COLO829 (cell line): ENCODE results near the gene HMCN1.
"Not testable (repeated sequence)": the region's sequence is repeated elsewhere in the genome, so short reads cannot be mapped to it uniquely, and the experiment has no call there.

Experiments used
- DNase-seq: peaks from one replicate; pipeline ENCODE4 v3.0.0; 2012; ENCODE audit warnings: low spot score

Gene HMCN1

DNA sequence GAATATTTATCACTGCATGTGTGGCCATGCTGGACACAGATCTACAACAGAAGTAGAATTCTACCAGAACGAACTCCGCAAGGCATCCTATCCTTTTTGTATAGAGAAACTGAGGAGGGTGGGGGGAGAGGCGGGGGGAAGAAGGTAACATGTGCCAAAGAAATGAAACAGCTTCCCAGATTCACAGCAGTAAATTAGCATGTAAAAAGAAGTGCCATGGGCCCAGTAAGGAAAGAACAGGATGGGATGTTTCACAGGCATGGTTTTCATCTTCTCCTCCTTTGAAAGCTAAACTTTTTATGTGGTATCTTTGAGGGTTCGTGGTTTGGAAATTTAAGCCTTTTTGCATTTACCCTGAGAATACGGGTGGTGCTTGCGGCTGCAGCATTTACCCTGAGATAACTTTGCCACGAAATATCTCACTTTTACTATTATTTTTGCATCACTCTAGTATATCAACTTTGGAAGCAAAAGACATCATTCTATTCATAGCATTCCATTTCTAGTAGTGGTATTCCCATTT, 471.9 kb downstream of the HMCN1 start:
- no peak for DNase-seq

DNA sequence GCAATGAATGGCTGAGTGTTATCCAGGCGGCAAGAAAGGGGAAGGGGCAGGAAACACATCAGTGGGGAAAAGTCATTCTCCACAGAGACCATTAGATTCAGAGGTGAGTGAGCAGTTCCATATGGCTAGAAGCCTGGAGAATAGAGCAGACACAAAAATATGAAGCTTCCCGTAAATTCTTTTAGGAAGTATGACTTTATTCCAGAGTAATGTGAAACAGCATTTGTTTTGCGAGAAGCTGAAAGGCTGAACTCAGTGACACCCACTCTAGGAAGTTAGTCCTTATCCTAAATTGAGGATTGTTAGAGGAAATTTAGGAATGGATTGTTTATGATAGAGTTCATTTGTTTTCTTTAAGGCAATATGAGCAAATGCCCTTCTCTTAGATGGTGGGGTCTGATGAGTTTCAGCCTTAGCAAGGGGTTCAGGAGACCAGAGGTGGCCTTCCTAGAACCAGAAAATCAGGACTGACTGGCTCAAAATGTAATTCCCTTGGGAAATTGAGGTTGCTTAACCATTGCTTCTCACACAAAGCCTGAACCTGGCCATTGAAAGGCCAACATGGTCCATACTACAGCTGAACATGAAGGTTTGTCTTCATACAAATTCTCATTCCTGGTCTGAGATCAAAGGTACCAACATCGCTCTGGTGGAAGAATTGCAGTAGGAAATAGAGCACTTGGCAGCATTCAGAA, 473.3 kb downstream of the HMCN1 start:
- no peak for DNase-seq

DNA sequence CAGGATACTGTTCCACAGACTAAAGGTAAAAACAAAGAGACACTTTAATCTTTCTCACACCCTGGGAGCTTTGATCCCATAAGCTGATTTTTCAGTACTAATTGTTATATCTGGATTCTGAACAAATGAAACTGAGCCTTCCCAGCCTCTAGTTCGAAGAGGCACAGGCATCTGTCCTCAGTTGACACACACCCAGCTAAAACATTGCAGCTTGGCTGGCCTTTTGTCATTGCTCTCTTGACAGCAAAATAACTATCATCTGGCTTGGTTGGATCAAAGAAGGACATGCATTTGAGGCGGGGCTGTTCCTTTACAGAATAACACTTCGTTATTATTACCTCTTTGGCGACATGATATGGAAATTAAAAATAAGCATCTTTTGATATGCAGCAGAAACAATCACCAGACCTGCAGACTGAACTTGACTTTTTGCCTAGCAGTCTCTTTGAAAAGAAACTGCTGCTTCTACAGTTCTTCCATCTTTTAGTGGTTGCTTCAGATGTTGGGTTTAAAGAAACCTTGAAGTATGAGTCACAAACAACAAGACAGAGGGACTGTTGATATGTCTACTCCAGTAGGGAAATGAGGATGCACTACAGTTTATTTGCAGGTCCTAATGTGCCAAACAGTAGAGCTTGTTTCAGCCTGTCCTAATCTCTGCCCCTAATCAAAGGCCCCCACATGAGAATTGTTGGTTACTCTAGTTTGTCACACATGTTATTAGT, 474.4 kb downstream of the HMCN1 start:
- peak; percentile 65 for DNase-seq

DNA sequence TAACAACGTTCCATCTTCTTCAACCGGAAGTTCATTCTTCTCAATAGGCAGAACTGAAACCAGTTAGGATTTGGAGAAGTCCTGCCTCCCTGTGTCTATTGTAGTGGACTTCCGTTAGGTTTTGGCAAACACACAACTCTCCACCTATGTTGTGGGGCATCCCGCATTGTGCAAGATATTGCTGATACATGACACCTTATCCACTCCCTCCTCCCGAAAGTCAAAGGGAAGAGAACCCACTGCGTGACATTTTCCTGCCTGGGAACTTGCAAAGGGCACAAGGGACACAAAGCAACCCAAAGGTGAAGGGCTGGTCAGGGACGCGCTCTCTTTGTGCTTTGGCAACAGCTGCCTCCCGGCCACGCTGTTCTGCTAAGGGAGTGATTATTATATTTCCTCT, 476.1 kb downstream of the HMCN1 start:
- DNase-seq: no peak

DNA sequence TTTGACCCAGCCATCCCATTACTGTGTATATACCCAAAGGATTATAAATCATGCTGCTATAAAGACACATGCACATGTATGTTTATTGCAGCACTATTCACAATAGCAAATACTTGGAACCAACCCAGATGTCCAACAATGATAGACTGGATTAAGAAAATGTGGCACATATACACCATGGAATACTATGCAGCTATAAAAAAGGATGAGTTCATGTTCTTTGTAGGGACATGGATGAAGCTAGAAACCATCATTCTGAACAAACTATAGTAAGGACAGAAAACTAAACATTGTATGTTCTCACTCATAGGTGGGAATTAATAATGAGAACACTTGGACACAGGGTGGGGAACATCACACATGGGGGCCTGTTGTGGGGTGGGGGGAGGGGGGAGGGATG, 477.4 kb downstream of the HMCN1 start:
- DNase-seq: not testable (repeated sequence)

DNA sequence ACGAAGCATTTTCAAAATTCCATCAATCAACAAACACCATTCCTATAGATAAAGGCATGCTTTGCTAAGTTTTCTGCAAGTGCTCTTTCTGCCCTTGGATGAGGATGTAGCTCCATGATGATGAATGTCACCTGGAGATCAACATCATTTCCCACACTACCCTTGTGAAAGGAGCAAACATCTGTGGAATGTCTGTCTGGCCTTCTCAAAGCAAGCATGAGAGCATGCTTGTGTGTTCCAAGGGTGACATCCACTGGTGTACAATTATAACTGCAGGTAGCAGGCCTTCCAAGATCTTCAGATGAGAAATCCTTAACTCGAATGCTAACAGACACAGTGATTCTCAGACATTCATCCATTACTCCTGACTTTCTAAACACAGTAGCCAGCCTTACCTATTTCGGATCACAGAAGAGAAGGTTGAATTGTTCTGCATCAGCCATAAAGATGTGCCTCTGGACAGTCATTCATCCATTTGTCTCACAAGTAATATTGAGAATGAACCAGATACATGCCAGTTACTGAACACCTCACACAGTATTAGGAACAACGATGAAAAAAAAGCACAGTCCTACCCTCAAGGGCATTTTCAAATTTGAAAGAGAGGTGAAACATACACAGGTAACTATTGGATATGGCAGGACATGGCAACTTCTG, 478.5 kb downstream of the HMCN1 start:
- peak; percentile 85 for DNase-seq

DNA sequence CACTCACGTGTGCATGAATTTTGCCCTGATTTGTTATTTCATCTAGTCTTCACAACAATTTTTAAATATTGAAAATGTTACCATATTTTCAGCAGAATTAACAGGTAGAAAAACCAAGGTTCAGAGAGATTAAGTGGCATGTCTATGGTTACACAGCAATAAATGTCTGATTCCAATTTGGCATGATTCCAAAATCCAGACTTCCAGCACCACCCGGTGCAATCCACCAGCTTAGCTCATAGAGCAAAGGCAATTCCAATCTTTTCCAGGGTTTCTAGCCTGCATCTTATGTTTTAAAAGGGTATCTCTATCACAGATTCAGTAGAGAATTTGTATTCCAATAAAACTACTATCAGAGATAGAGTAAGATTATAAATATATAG, 479.0 kb downstream of the HMCN1 start:
- DNase-seq: no peak

DNA sequence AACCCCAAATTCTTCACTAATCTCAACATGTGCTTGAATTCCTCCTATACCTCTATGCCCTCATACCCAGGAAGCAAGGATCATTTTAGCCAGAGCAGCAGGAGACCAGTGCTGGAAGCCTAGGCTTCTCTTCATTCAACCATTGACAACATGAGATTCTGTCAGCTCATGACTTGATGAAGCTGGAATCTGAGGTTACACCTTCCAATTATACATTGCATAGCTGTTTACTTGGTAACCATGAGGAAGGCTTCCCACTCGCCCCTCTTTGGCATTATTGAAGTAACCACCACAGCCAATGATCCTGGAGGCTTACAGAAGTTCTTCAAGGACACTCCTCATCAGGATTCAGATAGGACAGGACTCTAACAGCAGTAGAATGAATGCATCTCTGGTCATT, 480.6 kb downstream of the HMCN1 start:
- no peak for DNase-seq

DNA sequence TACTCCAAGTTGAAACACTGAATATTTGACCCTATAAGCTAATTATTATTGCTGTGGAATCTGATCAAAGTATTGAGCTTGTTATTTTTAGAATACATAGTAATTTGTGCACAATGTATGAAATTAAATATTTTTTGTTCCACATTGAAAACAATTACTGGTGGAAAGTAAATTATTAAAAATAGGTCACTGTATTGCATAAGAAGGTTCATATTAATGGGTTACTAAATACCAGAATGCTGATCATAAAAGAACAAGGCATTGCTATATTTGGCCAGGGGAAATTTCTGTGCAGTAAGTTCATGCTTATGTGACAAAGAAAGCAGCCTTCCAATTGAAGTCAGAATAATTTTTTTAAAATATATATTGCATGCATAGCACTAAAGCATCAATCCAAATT, 481.4 kb downstream of the HMCN1 start:
- DNase-seq: no peak

DNA sequence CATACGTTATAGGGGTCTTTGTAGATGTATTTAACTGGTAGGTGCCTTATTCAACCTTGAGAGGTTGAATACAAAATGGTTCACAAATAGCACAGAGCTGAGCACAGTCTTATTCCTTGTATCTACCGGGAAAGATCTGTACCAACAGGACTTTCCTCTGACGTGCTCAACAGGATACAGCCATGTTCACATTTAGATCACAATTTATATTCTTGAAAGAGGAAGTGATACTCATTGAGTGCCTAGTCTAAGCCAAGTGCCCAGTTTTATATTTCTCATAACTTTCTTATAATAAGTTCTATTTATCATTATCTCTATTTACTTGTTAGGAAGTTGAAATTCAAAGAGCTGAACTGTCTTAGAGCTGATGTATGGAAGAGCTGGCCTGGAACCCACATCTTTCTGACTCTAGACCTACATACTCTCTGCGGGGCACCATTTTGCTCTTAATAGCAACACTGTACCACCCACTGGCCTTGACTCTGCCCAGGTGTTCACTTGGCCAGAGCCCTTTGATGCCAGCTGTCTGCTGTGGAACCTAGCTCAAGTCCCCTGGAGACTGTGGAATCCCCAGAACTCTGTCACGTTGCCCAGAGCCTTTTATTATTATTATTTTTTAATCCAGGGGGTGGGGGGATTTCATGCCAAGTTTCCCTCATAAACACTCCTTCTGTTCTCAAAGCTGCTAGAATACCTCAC, 484.6 kb downstream of the HMCN1 start:
- no peak for DNase-seq

DNA sequence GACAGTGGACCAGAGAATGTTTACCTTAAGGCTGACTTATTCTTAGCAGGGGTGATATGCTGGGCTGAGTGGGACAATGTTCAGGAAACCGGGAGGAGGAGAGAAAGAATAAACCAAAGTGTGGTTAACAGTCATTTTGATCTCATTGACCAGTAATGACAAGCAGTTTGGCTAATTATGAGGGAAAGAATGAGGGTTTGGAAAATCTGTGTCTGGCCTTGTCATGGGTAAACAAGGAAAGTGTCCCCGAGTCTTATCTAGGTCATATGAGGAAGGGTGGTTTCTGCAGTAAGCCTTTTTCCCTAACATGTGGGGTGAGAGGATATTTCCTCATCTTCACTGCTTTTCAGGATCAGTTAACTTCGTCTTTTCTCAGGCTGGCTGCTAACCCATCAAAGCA, 485.9 kb downstream of the HMCN1 start:
- DNase-seq: no peak

DNA sequence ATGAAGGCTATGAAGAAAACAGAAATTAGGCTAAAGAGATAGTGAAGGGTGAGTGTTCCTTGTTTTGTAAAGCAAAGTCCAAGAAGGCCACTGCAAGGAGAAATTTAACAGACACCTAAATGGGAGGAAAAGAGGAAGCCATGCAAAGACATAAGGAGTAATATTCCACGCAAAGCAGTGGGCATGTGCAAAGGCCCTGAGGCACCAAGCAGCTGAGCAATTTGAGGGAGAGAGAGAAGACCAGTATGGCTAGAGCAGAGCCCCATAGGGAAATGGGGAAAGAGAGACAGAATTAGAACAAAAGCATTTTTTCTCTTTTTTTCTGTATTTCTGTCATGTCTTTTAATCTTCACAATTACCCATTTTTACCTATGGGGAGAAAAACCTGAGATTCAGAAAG, 486.7 kb downstream of the HMCN1 start:
- no peak for DNase-seq

DNA sequence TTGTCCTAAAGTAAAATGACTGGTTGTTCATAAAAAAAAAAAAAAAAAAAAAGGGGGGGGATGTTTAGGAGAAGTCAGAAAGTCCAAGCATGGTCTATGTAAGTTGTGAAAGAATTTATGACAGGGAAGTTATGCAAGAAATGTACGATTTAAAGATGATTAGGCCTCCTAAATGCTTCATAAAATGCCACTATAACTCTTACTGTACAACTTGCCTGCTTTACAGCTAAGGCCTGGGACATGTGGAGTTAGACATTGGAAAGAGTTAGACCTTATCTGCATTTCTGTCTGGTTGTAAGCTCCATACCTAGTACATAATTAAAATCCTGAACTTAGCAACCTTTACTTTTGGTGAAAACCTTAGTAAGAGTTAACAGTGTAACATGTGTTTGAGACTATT, 490.9 kb downstream of the HMCN1 start:
- no peak for DNase-seq

DNA sequence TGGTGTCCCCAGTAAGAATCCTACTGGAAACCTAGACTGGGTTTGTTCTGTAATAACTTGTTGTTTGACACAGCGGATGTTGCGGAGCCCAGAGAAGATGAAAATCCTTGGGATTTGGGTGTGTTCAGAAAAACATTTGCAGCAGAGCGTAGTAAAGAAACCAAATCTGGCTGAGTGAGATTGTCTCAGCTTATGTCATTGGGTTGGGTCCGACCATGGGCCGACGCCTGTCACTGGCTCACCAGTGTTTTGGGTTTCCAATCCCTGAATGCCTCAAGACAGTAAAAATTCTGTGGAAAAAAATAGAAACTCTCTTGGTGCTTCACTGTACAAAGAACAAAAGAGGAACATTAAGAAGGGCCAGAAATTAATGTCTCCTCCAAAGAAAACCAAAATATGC, 494.6 kb downstream of the HMCN1 start:
- DNase-seq: no peak

DNA sequence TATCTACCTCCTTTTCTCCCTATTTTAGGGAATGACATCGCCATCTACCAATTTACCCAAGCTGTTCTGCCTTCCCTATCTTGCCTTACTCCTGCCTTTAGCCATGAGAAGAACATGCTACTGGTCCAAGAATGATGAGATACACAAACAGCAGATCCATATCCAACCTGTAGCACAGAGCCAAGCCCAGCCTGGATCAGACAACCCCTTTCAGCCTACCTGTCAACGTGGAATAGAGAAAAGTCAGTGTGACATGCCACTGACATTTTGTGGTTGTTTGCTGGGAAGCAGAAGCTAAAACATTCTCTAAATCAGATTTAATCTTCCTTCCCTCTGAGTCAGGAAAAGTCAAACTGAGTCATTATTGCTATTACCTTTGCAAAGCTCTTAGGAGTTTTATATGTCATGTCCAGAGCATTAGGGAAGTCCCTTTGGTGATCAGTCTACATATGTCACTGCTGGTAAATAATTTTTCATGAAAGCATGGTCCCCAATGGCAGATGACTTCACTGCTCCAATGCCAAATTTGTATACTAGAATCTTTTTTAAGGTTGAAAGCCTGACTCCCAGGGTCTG, 497.8 kb downstream of the HMCN1 start:
- no peak for DNase-seq

DNA sequence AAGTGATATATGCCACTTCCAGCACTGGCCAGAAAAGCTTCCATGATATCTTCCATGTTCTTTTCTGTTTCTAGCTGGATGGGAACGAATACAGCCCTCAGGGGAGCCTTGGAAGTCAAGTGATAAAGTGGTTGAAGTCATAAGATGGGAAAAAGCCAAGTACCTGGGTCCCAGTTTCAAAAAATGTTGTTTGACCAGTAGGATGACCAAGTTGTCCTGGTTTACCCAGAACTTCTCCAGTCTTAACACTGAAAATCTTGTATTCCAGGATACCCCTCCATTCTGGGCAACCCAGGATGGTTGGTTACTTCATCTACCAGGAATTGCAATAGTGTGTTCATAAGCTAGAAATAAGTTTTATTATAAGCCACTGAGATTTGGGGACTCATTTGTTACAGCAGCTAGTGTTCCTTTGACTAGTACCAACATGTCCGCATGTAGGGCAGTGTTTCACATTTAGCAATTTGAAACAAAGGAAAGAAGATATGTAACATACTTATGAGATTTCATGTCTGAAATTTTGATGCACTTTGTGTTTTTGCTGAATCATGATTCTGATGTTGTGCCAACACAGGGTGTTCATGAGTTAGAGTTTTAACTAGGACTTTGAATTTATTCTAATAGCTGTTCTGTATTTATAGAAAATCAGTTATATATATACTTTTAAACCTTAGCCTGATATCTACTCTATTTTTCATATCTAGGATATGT, 500.9 kb downstream of the HMCN1 start:
- DNase-seq: no peak

DNA sequence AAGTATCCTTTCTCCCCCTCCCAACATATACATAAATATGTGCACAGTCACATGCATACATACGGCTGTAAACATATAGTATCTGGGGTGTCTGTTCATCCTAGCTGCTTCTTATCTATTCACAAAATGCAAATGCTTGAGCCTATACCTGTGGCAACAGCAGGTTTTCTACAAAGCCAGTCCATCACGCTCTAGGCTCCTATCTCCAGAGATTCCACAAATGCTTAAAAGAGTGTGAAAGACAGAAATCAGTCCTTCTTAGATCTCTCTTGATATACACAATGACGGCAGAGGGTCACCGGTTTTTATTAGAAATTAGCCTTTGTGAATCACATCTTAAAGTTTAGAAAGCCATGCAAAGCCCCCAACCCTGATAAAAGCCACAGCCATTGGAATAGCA, 501.5 kb downstream of the HMCN1 start:
- DNase-seq: no peak

DNA sequence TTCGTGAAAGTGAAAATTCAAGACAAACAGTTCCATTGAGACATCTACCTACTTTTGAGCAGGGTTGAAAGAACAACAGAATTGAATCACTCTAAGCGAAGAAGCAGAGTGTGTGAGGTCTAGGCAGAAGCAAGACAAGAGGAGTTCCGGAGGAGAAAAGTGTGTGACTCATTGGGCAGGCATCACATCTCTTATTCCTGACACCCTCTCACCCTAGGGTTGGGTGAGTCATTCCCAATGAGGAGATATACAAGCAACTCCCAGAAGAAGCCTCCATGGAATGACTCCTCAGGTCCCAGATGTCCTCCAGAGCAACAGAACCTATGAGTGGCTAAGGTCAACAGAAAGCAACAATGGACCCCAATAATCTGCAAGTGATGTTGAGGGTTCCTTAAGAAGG, 502.7 kb downstream of the HMCN1 start:
- peak; percentile 78 for DNase-seq

DNA sequence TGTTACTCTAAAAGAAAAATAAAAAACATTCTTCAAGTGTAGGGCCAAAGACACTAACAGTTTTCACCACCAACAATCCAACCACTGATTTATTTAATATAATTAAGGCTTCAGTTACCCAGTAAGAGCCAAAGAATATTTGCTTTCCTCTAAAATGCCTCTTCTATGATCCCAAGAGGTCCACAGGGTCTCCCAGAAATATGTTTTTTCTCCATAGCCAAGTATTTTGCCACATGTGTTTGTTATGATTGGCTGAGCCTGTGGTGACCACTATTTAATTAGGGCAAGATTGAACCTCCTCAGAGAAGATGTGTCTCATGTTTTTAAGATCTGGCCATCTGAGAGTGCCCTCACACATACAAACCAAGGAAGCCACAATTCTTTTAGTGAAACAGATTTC, 505.0 kb downstream of the HMCN1 start:
- no peak for DNase-seq

DNA sequence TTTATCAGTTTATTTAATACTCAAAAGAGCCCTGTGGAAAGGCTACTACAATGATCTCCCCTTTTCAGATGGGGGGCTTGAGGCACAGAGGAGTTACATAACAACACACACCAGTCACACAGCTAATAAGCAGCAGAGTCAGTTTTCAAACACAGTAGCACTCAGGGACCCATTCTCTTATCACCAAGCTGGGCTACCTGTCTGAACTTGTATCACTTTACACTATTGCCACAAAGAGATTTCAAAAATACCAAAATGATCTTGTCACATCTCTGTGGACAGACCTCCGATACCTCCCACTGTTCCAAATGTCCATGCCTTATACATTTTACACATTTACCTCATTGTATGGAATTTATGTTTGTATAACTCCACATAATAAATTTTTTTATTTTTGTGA, 506.2 kb downstream of the HMCN1 start:
- DNase-seq: no peak
